NCI-H2196 treated with DMSO at 0.1 percent for 48 hours (cell line): ENCODE results near the gene GNRHR.
"Not testable (repeated sequence)": the region's sequence is repeated elsewhere in the genome, so short reads cannot be mapped to it uniquely, and the experiment has no call there.

Source experiments
- DNase-seq: peaks from one replicate; lab custom pipeline; 2025; ENCODE audit not compliant: unreplicated experiment; lab: John Stamatoyannopoulos, UW

Gene GNRHR, protein sequence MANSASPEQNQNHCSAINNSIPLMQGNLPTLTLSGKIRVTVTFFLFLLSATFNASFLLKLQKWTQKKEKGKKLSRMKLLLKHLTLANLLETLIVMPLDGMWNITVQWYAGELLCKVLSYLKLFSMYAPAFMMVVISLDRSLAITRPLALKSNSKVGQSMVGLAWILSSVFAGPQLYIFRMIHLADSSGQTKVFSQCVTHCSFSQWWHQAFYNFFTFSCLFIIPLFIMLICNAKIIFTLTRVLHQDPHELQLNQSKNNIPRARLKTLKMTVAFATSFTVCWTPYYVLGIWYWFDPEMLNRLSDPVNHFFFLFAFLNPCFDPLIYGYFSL

DNA sequence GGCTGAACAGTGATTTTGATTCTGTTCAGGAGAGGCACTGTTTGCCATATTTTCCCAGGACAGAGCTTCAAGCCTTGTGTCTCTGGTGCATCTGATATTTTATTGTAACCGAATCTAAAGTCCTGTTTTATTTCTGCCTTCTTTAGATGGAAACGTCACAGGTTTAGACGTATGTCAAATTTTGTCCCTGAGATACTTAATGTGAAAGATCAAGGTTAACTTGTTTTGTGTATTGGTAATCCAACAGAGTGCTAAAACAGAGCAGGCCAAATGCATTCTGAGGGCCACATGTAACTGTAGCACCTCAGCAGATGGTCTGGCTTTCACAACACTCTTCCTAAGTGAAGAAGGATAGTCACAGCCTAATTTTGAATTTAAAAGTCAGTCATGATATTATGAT lies at the start of gene GNRHR:
Gene GNRHR, minus strand, starts transcription at position 101 of the 400 bp plus-strand sequence. Its CDS starts 53 bp downstream, at position 48.
- no peak for DNase-seq

DNA sequence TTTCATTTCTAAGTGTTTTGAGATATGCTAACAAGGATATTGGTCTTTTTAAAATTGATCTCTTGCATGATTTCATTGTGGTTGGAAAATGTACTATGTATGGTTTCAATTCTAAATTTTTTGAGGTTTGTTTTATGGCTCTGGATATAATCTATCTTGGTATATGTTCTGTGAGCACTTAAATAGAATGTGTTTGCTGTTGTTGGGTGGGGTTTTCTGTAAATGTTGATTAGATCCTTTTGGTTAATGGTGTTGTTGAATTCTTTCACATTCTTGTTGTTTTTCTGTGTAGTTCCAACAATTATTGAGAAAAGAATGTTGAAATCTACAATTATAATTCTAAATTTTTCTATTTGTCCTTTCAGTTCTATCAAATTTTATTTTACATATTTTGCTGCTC lies 42.6 kb upstream of the GNRHR start:
- DNase-seq, result no peak

DNA sequence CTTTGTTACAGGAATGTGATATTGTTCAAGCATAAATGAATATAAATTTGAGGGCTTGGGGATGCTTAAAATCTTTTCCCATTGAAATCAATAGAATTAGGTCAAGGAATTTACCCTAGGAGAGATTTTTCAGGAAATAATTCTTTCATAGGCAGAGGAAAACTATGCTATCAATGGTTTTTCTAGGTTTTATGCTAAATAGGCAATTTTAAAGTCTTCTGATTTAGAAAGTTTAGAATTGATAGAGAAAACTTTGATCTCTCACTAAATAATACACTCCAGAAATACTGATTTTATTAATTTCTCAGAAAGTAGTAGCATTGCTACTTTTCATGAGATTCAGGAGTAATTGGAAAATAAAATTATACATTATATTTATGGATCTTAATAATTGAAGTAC lies 36.5 kb upstream of the GNRHR start:
- DNase-seq, result no peak

DNA sequence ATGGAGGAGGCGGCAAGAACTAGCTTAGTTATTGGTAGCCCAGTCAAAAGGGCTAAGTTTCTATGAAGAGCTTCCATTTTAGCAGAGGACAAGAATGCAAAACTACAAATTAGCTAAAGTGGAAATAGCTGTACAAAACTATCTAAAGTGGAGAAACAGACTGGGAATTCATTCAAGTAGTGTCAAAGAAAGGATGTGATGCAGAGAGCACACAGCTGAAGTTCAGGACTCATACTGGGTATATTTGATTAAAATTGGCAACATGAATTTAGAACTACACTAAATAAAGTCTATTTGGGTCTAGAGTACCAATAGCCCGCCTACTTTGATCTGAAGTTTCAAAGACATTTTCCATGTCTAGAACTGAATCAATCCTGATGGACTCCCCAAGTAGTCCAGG lies 33.1 kb upstream of the GNRHR start:
- no peak for DNase-seq

DNA sequence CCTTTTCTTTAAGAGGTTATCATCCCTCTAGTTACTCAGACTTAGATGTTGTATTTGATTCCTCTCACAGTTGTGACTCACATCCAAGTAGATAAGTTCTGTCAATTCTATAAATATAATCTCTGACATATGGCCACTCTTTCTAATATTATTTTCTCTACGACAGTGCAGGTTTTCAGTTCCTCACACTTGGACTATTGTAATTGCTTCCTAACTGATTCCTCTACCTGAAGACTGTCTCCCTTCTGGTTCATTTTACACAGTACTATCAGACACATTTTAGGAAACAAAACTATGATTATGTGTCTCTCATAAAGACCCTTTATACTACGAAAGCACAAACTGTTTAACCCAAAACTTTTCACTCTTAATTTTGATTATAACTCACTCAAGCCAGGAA lies 31.3 kb upstream of the GNRHR start:
- no peak for DNase-seq

DNA sequence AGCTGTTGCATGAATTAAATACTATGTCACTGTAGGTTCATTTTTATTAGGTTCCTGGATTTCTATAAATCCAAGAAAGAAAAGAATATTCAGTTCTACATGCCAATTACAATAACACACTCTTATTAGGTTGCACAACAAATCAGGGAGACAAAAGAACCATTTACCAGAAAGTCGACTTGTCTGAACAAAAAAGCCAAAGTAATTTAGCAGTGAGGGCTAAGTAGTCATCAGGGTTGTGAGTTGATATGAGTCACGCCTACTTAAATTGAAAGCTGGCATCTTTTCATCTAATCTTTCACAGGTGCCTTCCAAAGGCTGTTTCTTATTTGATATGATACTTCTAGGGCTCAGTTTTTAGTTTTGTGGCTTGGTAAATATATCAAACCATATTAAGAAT lies 25.4 kb upstream of the GNRHR start:
- DNase-seq, result no peak

DNA sequence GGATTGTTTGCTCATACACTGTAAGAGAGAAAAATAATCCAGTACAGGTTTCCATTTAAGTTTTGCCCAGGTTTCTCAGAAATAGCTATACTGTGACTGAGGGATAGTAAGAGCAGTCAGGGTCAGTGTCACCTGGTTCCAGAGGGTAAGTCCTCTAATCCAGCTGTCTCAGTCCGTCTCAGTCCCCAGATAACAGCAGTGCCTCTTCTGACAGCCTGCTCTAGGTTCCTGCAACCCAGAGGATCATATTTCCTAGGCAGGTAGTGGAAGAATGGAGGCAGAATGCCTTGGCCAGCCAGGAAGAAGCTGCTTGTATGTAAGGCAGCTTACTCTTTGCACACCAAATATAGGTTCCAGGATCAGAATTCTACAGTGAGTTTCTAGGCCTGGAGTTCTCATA lies 22.6 kb upstream of the GNRHR start:
- DNase-seq, result no peak

DNA sequence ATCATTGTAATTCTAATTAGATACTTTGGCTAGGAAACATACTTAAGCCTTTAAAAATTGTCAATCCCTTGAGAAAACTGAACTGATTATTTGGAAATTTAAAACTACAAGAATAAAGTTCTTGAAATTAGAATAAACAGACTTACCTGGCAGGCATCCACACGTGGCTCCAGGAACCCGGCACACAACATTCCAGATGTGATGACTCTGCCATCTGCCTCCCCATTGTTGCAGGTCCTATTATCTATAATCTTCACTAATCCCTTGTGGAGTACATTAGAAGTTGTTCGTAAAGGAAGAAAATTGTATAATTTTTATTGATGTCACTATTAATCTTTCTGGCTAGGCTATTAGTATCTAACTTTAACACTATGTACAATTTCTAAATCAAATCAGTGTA lies 16.2 kb upstream of the GNRHR start:
- no peak for DNase-seq

DNA sequence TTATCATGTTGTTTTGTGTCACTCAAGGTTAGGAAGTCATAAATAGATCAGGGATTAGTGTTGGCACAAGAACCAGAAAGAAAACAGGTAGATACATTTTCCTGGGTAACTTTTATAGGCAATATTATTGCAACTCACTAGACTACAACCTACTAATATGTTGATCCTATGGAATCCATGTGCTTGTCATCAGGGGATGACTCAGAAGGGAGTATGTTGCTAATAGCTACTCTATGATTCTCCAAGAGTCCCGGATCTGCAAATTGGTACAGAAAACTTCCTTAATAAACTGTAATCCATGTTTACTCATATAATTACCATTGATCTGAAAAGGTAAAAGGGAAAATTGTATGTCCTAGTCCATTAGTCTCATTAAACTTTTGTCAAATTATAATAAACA lies 11.7 kb upstream of the GNRHR start:
- DNase-seq, result no peak

DNA sequence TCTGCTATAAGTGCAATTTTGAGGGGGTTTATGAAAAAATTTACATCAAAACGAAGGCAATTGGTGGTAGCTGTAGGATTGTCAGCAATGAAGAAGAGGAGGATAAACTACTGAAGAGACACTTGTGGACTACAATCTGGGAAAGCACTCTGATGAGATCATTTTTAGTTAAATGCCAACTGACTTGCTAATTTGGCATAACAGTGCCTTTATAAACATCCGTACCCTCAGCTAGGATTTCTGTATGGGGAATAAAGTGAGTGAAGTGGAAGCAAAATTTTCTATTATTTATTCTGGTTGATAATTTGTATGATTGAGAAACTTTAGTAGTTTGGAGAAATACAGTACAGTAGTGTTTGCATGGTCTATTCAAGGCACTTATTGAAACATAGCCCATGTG lies 11.2 kb upstream of the GNRHR start:
- DNase-seq, result no peak

DNA sequence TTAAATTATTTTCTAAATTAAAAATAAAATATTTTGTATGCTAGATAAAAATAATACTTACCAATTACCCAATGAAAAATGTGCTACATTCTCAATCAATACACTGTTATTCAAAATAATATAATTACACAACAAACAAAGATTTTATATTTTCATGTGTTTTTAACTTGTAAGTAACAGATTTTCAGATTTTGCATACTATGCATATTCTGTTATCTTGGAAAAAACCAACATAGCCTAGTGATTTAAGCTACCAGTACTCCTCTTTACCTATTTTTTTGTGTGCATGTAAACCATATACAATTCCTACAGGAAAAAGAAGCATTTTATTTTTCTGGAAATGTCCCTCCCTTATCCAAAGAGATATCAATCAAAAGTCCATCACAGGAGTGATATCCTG lies 10.0 kb upstream of the GNRHR start:
- DNase-seq, result no peak

DNA sequence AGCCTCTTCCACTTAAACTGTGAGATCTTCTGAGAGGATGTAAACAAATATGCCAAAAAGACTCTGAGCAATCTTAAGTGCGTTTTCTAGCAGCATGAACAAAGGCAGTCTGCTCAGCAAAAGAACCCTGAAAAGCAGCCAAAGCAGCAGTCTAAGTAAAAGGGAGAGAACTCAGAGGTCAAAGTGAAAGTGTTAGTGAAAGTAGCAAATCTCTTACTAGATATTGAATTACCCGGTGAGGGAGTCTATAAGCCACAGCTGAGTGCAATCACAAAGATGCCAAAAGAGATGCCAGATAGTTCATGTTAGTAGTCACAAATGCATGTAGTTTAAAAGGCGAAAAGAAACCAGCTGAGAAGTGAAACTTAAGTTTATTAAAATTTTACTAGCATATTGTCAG lies 7.9 kb upstream of the GNRHR start:
- DNase-seq, result no peak

DNA sequence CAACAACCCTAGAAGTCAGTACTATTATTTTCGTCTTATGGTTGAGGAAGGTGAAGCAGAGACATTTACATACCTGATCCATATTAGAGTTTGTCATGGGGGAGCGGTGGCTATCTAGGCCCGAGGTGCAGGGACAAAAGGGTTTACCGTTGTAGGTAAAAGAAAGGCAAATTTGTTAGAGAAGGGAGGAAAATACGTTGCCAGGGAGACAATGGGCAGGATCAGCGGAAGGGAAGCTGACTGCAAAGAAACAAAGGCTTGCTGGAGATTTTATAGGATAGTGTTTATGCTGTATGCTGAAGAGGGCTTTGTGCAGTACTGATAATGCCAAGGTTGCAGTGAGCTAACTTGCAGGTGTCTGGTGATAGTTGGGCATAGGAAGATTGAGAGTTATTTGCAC lies 2.8 kb upstream of the GNRHR start:
- DNase-seq, result not testable (repeated sequence)

DNA sequence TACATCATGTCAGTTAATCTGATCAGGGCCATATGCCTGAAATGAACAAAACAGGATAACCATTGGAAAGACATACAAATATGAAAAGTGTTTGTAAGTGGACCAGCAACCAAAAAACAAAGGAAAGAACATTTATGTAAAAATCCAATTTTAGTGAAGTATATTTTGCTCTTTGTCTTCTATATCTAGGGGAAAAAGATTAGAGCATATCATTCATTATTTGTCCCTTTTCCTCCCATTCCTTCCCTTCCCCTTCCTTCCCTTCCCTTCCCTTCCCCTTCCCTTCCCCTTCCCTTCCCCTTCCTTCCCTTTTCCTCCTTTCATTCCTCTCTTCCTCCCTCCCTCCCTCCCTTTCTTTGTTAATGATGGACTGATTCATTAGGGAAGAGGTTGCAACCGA lies 1.8 kb upstream of the GNRHR start:
- DNase-seq, result no peak

DNA sequence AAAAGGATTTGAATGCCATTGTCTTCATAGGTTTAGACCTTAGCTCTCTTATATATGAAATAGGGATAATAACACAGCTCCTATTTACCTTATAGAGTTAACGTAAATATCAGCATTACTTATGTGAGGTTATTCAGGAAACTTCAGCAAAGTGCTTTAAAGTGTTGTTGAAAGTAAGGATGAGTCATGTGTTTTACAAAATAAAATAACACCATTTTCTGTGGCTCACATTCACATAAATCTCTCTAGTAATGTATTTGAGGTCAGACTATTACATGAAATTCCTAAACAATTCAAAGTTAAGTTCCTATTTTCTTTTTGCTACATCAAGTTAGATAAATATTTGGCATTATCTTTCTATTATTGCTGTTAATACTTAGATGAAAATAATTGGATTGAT lies 2.9 kb downstream of the GNRHR start:
- no peak for DNase-seq

DNA sequence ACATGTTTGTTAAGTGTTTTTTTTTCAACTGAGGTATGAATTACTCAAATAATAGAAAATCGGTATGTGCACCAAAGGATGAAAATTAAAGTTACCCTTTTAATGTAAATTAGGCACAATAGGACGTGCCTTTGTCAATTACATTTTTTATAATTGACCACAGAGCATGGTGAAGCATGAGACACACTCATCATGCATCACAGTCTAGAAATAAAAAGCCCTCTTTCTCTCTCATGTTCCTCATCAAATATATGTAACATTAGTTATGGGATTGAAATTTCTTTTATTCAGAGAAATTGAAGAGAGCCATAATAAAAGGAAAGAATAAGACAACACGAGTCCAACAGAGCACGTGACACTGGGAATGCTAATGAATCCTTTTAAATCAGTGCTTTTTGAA lies 3.5 kb downstream of the GNRHR start:
- no peak for DNase-seq

DNA sequence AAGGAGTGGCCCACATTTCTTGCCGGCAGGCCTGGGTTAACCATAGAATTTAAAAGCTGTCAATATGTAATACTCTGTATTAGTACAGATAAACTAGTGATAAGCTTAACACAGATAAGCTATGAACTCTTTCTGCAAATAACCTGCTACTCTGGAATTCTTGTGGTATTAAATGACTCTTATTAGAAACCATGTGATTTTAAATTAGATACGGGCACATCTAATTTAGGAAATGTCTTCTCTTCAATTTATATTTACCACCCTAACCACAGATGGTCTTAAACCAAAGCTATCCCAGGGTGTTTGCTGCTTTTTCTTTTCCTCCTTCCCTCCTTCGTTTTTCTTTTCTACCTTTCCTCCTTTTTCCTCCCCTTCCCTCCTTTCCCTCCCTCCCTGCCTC lies 4.9 kb downstream of the GNRHR start:
- DNase-seq, result no peak

DNA sequence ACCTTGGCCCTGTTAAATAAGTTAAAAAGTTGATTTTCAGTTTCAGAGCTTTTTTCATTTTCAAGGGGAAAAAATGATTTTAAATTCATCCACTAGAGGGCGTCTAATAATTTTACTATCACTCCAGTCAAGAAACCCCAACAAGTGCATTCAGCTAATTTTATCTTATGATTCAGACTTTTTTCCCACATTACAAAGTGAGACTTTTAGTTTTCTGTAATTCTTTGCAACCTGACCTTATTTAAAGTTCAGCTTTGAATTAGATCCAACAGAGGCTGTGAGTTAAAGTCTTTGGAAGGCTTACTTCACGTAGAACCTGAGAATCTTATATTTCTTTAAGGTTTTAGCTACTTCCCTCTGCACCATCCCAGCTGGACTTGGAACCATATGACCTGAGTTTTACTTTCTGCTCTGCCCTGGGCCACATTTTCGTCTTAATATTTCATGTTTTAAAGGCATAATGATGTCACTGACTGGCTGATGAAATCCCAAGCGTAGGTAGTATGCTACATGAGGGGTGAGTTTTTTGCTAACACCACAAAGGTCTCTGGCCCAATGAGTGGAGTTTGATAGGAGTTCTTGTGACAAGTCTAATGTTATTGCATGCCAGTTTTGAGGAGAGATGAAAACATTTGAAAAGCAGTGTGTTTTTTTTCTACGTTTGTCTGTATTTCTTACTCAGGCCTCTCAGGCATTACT lies 7.2 kb downstream of the GNRHR start:
- DNase-seq, result no peak

DNA sequence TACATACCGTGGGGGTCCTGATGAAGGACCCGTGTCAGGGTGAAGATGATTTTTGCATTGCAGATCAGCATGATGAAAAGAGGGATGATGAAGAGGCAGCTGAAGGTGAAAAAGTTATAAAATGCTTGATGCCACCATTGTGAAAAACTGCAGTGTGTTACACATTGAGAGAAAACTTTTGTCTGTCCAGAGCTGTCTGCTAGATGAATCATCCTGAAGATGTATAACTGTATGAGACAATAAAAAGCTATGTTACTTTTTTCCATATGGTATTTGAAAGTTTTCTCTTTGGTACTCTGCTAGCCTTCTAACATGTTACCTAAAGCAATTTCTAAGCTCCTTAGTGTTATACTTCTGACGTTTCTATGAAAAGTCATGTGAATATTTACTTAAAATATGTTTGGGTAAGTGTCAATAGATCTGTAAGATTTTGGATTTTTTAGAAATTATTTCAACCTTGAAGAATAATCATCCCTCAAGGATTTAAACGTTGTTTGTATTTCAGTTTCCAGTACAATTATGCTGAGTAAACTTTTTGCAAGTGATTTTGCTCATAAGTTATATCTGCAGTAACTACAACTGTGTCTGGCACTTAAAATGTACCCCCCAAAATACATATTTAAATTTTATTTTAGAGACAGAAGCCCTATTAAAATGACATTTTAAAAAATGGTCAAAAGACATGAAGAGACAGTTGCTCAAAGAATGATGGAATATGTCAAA lies 9.5 kb downstream of the GNRHR start:
- no peak for DNase-seq

DNA sequence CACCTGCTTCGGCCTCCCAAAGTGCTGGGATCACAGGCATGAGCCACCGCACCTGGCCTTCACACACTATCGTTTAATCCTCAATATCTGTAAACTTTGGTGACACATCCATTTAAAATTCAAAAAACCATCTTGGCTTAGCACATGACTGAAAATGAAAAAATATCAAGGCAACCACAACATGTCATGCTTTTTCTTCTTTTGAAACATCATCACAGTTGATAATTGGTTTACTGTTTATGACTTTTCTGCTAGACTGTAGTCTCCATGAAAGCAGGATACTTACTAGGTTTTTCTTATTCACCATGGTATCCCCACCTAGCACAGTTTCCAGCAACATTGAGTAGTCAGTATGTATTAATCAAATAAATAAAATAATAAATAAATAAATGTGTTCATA lies 11.0 kb downstream of the GNRHR start:
- DNase-seq, result no peak

DNA sequence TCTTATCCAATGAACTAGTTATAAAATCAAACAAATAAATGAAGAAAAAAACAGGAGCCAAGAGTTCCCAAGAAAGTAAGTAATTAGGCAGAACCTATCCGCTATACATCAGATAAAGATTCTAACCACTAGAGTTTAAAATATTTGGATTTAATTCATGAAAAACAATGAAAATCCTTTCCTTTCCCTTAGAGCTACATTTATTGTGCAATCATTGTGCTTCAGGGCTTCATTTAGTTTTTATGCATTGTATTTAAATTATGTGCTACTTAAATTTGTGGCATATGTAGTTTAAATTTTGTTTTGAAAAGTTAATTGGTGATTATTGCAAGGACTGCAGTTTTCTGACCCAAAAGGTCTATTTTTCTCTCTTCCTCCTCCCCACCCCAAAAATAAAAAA lies 17.9 kb downstream of the GNRHR start:
- DNase-seq, result no peak

DNA sequence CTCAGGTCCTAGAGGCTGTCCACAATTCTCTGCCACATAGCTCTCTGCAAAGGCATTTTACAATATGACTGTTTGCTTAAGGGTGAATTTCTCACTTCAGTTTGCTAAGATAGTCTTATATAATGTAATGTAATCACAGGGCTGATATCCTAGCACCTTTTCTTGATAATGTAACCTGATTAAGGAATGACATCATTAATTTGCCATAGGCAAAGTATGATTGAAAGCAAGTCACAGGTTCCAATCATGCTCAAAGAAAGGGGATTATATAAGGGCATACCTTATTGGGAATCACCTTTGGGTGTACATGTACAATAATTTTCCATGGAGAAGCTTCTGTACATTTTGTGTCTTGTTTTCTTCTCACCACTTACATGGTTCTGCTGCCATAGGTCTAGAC lies 18.9 kb downstream of the GNRHR start:
- DNase-seq, result no peak
